GM10248 (cell line): ENCODE results near the gene AGRN.

Experiments
- CTCF ChIA-PET: fragments of 300-600 bp; sonication (Branson Sonifier 250); formaldehyde crosslinking; extraction: SDS; loops from one replicate; lab custom pipeline; 2021; ENCODE audit warnings: antibody characterized with exemption; lab: Yijun Ruan, JAX
- POLR2A ChIA-PET: fragments of 350-650 bp; sonication (Branson Sonifier 250); formaldehyde crosslinking; extraction: SDS; loops from one replicate; lab custom pipeline; 2020; ENCODE audit warnings: antibody characterized with exemption; lab: Yijun Ruan, JAX
- DNase-seq: peaks from one replicate; pipeline ENCODE4 v3.0.0; 2012; ENCODE audit errors: extremely low spot score
- TF ChIP-seq, protein P1 (sequence below): IDR thresholded peaks from 2 replicates; pipeline ENCODE4 v1.5.1; 2012; ENCODE audit warnings: mild to moderate bottlenecking, low read depth; ENCODE audit errors: extremely low read depth, missing control alignments, control extremely low read depth

AGRN gene

GRCh38 chr1:1085171-1085841 lies 65.4 kb downstream of the AGRN start:
- CTCF ChIA-PET: no interaction called here
- DNase-seq: no peak
- TF ChIP-seq, protein P1, sequence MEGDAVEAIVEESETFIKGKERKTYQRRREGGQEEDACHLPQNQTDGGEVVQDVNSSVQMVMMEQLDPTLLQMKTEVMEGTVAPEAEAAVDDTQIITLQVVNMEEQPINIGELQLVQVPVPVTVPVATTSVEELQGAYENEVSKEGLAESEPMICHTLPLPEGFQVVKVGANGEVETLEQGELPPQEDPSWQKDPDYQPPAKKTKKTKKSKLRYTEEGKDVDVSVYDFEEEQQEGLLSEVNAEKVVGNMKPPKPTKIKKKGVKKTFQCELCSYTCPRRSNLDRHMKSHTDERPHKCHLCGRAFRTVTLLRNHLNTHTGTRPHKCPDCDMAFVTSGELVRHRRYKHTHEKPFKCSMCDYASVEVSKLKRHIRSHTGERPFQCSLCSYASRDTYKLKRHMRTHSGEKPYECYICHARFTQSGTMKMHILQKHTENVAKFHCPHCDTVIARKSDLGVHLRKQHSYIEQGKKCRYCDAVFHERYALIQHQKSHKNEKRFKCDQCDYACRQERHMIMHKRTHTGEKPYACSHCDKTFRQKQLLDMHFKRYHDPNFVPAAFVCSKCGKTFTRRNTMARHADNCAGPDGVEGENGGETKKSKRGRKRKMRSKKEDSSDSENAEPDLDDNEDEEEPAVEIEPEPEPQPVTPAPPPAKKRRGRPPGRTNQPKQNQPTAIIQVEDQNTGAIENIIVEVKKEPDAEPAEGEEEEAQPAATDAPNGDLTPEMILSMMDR: no peak
- POLR2A ChIA-PET: no interaction called here

- ChIA-PET POLR2A (no interaction called here), CTCF (no interaction called here)
- no peak for DNase-seq
- TF ChIP-seq, protein P1: no peak
Measured at GRCh38 chr1:1085911-1086841, 66.3 kb downstream of the AGRN start.

DNA sequence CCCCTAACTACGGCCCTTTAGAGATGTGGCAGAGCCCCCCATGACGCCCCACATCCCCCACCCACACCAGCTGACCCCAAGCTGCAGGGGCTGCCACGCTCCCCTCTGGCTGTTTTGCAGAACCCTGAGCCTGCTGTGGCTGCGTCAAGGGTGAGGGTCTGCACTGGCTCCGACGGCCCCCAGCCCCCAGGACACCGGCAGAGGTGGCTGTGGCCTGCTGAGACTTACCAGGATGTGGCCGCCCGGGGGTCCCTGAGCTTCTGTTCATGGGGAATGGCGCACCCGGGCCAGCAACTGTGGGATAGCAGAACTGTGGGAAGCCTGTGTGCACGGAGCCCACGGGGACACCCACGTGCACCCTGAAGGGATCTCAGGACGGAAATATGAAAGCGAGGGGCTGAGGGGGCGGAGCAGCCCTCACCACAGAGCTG lies 67.0 kb downstream of the AGRN start:
- POLR2A ChIA-PET: no interaction called here
- no peak for DNase-seq
- TF ChIP-seq, protein P1: no peak
- CTCF ChIA-PET: no interaction called here

- TF ChIP-seq, protein P1: no peak
- ChIA-PET CTCF (no interaction called here), POLR2A (no interaction called here)
- no peak for DNase-seq
Measured at GRCh38 chr1:1087351-1088028, 67.6 kb downstream of the AGRN start.

GRCh38 chr1:1088029-1088800 lies 68.3 kb downstream of the AGRN start:
- ChIA-PET CTCF (no interaction called here), POLR2A (no interaction called here)
- DNase-seq: no peak
- TF ChIP-seq, protein P1: no peak
